GM19372 (cell line): Measurements from ENCODE around the gene RPP25L.

Source experiments
- ATAC-seq: cut with Tn5 transposase; IDR thresholded peaks from one replicate; pipeline ENCODE4 v1.9.1; 2021; ENCODE audit warnings: mild to moderate bottlenecking, low read depth, moderate library complexity; ENCODE audit not compliant: unreplicated experiment

The RPP25L gene

GRCh38 chr9:34572092-34572491 is 39.8 kb downstream of the RPP25L start:
- ATAC-seq: no peak

GRCh38 chr9:34571481-34571810 is 40.5 kb downstream of the RPP25L start:
- ATAC-seq: no peak

- no peak for ATAC-seq
Measured at GRCh38 chr9:34570809-34571480, 41.0 kb downstream of the RPP25L start.

DNA sequence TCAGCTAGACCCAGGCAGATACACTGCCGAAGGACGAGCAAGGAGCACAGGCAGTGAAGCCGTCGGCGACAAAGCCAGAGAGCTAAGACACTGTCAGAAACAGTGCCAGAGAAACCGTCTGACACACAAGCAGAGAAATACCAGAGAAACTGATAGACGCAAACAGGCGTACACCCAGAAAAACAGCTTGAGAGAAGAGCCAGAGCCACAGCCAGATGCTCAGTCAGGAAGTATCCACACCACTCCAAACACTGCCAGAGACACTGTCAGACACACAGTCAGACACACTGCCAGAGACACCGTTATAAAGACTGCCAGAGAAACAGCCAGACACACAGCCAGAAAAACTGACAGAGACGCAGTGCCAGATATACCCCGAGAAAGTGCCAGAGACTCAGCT is 41.5 kb downstream of the RPP25L start:
- ATAC-seq: no peak

- no peak for ATAC-seq
Measured at GRCh38 chr9:34568774-34569173, 43.1 kb downstream of the RPP25L start.

DNA sequence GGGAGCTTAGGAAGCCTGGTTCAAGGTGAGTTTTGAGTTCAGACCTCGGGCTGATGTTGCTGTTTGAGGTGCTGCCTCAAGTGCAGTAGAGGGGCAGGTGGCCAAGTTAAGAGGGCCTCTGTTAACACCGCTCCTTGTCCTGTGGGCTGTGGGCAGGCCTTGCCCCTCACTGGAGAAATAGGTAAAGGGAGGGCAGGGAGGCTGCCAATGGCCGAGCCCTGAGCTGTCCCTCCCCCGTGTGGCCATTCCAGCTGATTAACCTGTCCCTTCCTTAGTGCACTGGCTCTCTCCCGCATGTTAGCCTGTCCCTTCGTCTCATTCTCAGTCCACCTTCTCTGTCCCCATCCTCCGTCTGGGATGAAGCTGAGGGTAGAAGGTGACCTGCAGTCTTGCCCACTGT is 43.8 kb downstream of the RPP25L start:
- no peak for ATAC-seq

DNA sequence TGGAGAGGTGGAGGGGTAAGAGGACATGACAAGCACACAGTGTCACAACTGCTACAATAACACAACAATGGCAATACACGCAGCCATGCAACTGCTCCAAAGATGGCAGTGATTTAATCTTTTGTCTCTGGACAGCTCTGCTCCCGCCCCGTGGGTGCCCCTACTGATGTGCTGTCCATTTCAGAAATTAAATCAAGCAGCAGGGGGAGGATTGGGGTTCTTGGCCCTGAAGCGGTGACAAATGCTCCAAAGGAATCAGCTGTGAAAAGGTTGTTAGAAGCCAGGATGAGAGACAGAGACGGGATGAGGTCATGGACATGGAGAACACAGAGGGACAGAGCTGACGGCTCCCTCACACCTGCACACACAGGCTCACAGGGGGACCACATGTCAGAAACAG is 44.9 kb downstream of the RPP25L start:
- ATAC-seq: no peak

DNA sequence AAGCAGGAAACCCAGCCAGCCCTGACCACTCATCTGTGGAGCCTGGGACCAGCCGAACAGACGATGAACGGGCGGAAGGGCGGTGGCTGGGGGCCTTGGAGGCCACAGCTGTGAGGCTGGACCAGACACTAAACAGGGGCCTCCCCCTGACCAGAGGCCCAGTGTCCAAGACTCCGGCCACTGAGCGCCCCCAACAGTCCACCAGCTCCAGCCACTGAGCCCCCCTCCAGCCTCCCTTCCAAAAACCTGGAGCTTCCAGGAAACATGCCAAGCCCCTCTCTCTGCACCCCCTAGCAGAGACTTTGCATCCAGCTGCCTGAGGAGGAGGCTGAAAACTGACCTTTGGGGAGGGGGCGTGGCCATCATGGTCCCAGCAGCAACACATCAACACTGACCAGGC is 45.6 kb downstream of the RPP25L start:
- ATAC-seq: no peak

DNA sequence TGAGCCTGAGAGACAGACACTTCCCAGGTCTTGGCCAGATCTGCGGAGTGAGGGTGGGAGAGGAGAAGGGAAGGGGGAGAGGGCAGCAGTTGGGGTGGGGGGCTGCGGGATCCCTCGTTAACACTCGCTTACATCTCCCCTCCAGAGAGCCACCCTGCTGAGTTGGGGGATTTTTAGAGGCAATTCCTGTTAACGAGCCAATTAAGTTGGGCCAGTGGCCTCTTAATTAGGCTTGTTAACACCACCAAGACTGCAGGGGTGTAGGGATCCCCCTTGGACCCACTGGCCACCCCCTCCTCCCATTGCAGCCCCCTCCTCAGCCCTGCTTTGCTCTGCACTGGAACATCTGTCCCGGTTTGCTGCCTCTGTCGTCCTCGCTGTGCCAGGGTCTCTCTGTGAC is 46.0 kb downstream of the RPP25L start:
- ATAC-seq: no peak

DNA sequence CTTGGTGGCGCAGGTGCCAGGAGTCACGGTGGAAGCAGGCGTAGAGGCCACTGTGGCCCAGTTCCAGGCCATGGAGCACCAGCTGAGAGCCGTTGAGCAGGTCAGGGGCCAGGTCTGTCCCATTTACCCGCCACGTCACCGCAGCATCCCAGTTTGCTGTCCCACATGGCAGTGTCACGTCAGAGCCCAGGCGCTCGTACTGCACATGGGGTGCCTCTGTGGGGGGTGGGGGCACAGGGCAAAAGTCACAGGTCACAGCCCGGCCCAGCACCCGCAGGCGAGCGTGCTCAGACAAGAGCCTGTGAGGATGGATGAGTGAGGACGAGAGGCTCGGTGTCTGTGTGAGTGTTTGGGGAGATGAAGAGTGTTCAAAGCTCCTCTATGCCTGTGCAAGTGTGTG is 47.3 kb downstream of the RPP25L start:
- no peak for ATAC-seq

DNA sequence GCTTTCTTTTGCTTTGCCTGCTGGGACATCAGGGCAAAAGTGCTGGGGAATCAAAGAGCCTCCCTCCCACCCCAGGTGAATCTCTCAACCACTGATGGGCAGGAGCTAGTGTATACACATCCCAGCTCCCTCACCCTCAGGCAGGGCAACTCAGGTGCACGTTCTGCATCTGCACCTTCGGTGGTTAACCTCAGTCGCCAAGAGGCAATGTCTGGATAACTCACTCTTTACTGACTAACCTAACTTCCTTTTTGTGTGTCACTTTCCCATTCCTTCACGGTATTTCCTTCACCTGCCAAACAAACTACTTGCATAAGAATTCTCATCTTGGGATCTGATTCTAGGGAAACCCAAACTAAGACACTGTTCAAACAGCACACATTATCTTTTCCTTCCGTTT is 48.6 kb downstream of the RPP25L start:
- no peak for ATAC-seq

DNA sequence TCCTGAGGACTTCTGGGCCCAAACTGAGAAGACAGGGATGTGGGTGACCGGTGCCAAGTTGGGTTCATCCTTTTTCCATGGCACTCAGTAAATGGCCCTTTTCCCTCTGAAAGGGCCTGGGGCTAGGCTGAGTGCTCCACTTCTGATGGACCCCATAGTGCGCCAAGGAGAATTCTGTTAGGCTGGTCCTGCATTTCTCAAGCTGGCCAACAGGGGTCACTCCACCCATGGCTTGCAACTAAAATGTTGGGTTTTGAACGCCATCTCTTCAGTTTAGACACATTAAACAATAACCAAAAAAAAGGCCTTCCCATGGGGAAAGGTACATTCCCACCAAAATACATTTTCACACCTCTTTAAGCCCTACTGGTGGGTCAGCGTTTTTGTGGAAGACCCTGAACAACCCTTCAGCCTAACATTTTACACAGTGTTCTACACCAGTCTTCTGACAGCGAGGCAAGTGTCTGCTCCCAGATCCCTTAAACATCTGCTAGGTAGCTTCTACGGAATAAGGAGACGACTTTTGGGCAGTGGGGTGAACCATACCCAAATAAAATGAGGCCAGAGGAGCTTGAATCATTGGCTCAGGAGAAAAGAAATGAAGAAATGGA is 49.7 kb downstream of the RPP25L start:
- ATAC-seq: no peak

GRCh38 chr9:34560599-34561214 is 51.2 kb downstream of the RPP25L start:
- ATAC-seq: no peak
